Activated T-helper 2 cell treated with anti-CD3 and anti-CD28 coated beads, Interferon-gamma antibody, Interleukin-2, Interleukin-4, amounts not matched to agents 10 μg/mL and 5 μg/mL and 100 μg/mL, durations not matched to agents 14 hours and 24 hours and 36 hours (primary cell): ENCODE data around the gene ZNF428. TPM values are rescaled to one million over a fixed set of nuclear protein-coding genes. Genes with fewer than 3 reads are reported as not detected.

Experiments used
- DNase-seq: peaks from one replicate; pipeline ENCODE4 v3.0.0; 2021; ENCODE audit warnings: low spot score
- H3K27ac Mint-ChIP-seq: one replicate; pipeline ENCODE4 v1.8.0; 2021; ENCODE audit warnings: mixed read lengths
- H3K27me3 Mint-ChIP-seq: one replicate; pipeline ENCODE4 v1.8.0; 2021; ENCODE audit warnings: low read depth, mixed read lengths
- H3K36me3 Mint-ChIP-seq: one replicate; pipeline ENCODE4 v1.8.0; 2021; ENCODE audit warnings: low read depth, mixed read lengths
- H3K4me1 Mint-ChIP-seq: one replicate; pipeline ENCODE4 v1.8.0; 2021; ENCODE audit warnings: low read depth, mixed read lengths
- H3K4me3 Mint-ChIP-seq: one replicate; pipeline ENCODE4 v1.8.0; 2021; ENCODE audit warnings: low read depth, mild to moderate bottlenecking, moderate library complexity, mixed read lengths
- H3K9me3 Mint-ChIP-seq: one replicate; pipeline ENCODE4 v1.8.0; 2021; ENCODE audit warnings: mixed read lengths
- intact Hi-C: fragments of 100-400 bp; cut with micrococcal nuclease; formaldehyde crosslinking; loops from one replicate; pipeline ENCODE4 v1.15.1; 2023
- total RNA-seq: library from RNA; stranded (reverse); gene quantifications from 2 replicates; pipeline ENCODE4 v1.2.3, GENCODE V29; 2022

Gene ZNF428, protein sequence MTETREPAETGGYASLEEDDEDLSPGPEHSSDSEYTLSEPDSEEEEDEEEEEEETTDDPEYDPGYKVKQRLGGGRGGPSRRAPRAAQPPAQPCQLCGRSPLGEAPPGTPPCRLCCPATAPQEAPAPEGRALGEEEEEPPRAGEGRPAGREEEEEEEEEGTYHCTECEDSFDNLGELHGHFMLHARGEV
- 17.7 and 19.1 TPM in 2 replicates for total RNA-seq

DNA sequence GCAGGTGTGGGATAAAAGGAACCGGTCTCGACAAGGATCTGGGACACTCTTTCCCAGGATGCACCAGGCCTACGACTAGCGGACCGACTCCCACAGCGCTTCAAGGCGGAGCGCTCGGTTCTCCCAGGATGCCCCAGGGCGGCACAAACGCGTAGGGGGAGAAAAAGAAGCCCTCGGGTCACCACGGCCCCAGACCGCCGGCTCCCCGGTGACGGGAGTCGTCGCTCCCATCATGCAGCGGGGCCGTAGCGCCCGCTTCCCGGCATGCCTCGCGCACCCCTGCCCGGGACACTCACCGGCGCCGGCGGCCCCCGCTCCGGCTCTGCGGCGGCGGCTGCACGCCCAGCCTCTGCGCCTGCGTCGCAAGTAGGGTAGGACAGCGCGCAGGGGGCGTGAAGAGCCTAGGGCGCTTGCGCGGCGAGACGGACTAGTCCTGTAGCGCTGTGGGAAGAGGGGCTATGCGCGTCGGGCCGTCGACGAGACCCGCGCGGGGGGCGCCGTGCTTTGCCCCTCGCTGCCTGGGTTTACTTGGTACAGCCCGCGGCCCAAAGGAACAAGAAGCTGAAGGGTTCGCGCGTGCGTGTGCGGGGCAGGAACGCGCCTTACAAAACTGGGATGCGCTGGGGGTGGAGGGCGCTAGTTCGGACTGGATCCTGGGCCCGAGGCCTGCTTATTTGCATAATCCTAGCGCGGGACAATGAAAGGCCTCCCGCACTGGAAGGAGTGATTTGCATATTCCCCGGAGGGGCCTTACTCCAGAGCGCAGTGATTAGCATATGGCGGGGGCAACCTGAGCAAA, at the start of gene ZNF428:
Gene ZNF428, minus strand, starts transcription at position 368 of the 799 bp plus-strand sequence. CDS start 5,325 bp downstream, outside the sequence.
- Mint-ChIP-seq H3K9me3 (no peaks in the 10 kb centered on the region), H3K4me3 (peak within 1 kb of the TSS; percentile 90), H3K27ac (peak within 1 kb of the TSS; percentile 96), H3K4me1 (peaks cover 18% of the 10 kb centered on the region), H3K36me3 (no peaks in the 10 kb centered on the region), H3K27me3 (no peaks in the 10 kb centered on the region)
- DNase-seq: peak; percentile 86
- intact Hi-C loops: loop anchor here (1.0 to 5.0 kb wide), 3 partner anchors 23 to 883 kb away; partner anchors contain the start of genes IRGQ, PINLYP, XRCC1 and ZNF180

GRCh38 chr19:43668406-43669109, 49.1 kb upstream of the ZNF428 start:
- peaks cover 30% of the 10 kb centered on the region for H3K4me1 Mint-ChIP-seq
- H3K36me3 Mint-ChIP-seq: peaks cover 35% of the 10 kb centered on the region
- H3K27ac Mint-ChIP-seq: peak overlapping the region; percentile 74
- no peaks in the 10 kb centered on the region for H3K9me3 Mint-ChIP-seq
- peaks cover 9% of the 10 kb centered on the region for H3K27me3 Mint-ChIP-seq
- peak; percentile 94 for DNase-seq
- intact Hi-C loops: loop anchor here (1.0 to 2.0 kb wide), 6 partner anchors 32 to 142 kb away; partner anchors contain the start of genes ETHE1, IRGQ, SMG9 and ZNF576
- peak overlapping the region; percentile 89 for H3K4me3 Mint-ChIP-seq

- peaks cover 9% of the 10 kb centered on the region for H3K27me3 Mint-ChIP-seq
- no peak for DNase-seq
- H3K9me3 Mint-ChIP-seq: no peaks in the 10 kb centered on the region
- intact Hi-C loops: loop anchor here (1.0 to 2.0 kb wide), 6 partner anchors 33 to 141 kb away; partner anchors contain the start of genes ETHE1, IRGQ, SMG9 and ZNF576
- H3K4me1 Mint-ChIP-seq: peaks cover 30% of the 10 kb centered on the region
- H3K4me3 Mint-ChIP-seq: peak overlapping the region; percentile 89
- H3K27ac Mint-ChIP-seq: peak overlapping the region; percentile 74
- peaks cover 39% of the 10 kb centered on the region for H3K36me3 Mint-ChIP-seq
Measured at GRCh38 chr19:43667876-43668405, 48.5 kb upstream of the ZNF428 start.

DNA sequence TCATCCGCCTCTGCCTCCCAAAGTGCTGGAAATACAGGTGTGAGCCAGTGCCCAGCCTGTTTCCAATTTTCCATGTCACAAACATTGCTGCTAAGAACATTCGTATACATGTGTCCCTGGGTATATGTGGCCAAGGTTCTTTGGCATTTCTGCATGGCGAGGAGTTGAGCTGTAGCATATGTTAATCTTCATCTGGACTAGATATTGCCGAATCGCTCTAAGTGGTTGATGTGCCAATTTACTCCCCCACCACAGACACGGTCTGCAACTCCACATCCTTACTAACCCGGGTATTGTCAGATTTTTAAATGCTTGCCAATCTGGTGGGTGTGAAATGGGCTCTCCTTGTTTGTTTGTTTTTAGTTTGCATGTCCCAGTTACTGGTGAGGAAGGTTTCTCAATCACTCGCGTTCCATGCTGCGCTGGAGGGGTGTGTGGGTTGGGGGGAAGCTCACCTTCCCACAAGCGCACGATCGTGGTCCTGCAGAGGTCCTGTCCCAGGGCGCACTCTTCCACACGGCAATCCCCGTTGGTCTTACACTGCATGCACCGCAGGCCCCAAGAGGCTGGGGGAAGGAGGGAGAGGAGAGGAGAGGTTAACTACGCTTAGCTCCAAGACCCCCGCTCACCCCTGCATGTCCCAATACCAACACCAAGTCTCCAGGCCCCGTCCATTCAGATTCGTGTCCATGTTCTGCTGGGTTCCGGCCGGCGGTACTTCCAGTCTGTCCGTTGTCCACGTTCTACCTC, 47.9 kb upstream of the ZNF428 start:
- Mint-ChIP-seq H3K4me3 (peak overlapping the region; percentile 89), H3K36me3 (peaks cover 45% of the 10 kb centered on the region), H3K27me3 (peaks cover 8% of the 10 kb centered on the region), H3K4me1 (peaks cover 30% of the 10 kb centered on the region), H3K27ac (no peak overlapping the region), H3K9me3 (no peaks in the 10 kb centered on the region)
- intact Hi-C loops: no loop called here
- no peak for DNase-seq

DNA sequence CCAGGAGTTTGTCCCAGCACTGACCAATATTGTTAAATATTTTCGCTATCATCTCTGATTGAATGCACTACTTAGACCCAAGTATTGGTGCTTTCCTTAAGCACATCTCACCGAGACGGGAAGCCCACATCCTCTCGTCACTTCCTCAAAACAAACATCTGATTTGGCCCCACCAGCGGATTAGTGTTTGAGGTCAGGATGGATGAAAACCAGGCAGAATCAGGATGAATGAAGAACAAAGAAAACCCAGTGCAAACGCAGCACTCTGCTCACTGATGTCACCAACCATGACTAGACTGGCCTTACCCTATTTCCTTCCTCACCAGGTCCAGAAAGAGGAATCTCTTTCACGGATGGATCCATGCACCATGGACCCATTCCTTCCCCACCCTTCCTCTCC, 44.6 kb upstream of the ZNF428 start:
- Mint-ChIP-seq H3K9me3 (no peaks in the 10 kb centered on the region), H3K4me3 (peak overlapping the region; percentile 4), H3K4me1 (peaks cover 20% of the 10 kb centered on the region), H3K27me3 (no peaks in the 10 kb centered on the region), H3K27ac (peak overlapping the region; percentile 18), H3K36me3 (peaks cover 64% of the 10 kb centered on the region)
- intact Hi-C loops: no loop called here
- peak; percentile 21 for DNase-seq

DNA sequence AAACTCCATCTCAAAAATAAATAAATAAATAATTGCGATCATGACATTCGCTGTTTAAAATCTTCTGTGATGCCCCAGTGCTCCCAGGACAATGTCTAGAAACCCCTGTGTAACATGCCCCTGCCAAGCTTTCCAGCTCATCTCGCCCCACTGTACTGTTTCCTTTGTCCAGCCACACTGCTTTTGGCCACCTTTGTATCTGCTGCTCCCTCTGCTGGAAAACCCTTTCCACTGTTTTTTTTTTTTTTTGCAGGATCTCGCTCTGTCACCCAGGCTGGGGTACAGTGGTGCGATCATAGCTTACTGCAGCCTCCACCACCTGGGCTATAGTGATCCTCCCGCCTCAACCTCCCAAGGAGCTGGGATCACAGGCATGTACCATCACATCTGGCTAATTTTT, 43.1 kb upstream of the ZNF428 start:
- no peak for DNase-seq
- no peak overlapping the region for H3K4me3 Mint-ChIP-seq
- no peaks in the 10 kb centered on the region for H3K27me3 Mint-ChIP-seq
- peaks cover 65% of the 10 kb centered on the region for H3K36me3 Mint-ChIP-seq
- H3K4me1 Mint-ChIP-seq: peaks cover 15% of the 10 kb centered on the region
- intact Hi-C loops: no loop called here
- peaks cover 5% of the 10 kb centered on the region for H3K9me3 Mint-ChIP-seq
- no peak overlapping the region for H3K27ac Mint-ChIP-seq

DNA sequence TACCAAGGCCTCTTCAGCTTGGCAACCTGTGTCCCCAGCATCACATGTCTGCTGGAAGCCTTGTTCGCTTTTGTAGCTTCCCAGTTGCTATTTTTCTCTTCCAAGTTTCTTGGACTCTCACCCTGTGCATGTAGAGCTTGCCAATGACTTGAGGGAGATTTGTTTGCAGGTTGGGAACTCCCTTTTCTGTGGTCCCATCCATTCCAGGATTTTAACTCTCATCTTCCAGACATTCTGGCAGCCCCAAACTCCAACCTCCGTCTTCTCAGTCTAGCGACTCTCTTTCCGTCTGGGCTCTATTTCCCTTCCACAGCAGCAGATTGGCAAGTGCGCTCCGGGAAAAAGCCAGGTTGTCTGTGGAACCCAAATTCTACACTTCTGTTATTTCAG, 41.5 kb upstream of the ZNF428 start:
- Mint-ChIP-seq H3K36me3 (peaks cover 65% of the 10 kb centered on the region), H3K27me3 (no peaks in the 10 kb centered on the region), H3K9me3 (peaks cover 5% of the 10 kb centered on the region), H3K4me3 (no peak overlapping the region), H3K27ac (no peak overlapping the region), H3K4me1 (peaks cover 13% of the 10 kb centered on the region)
- no peak for DNase-seq
- intact Hi-C loops: no loop called here

- no peak for DNase-seq
- no peaks in the 10 kb centered on the region for H3K27me3 Mint-ChIP-seq
- no peak overlapping the region for H3K27ac Mint-ChIP-seq
- intact Hi-C loops: no loop called here
- H3K9me3 Mint-ChIP-seq: peaks cover 5% of the 10 kb centered on the region
- peaks cover 13% of the 10 kb centered on the region for H3K4me1 Mint-ChIP-seq
- H3K4me3 Mint-ChIP-seq: no peak overlapping the region
- H3K36me3 Mint-ChIP-seq: peaks cover 70% of the 10 kb centered on the region
Measured at GRCh38 chr19:43660301-43660970, 41.0 kb upstream of the ZNF428 start.

DNA sequence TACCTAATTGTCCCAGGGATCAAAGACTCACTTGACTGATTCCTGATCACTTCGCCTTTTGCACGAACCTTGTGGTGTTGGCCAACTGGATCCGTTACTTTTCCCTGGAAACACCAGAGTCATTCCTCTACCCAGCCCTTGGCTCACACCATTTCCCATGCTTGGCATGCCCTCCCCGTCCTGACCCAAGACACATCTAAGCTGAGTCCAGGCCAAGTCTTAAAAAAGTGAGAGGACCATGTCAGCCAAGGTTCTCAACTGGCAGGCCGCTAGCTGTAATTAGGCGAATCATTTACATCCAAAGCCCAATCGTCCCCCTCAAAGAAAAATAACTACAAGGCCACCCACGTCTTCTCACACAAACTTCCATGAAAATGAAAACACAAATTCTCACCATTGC, 39.1 kb upstream of the ZNF428 start:
- no peak overlapping the region for H3K27ac Mint-ChIP-seq
- intact Hi-C loops: no loop called here
- H3K9me3 Mint-ChIP-seq: peaks cover 5% of the 10 kb centered on the region
- H3K4me1 Mint-ChIP-seq: no peaks in the 10 kb centered on the region
- H3K27me3 Mint-ChIP-seq: no peaks in the 10 kb centered on the region
- DNase-seq: no peak
- peaks cover 69% of the 10 kb centered on the region for H3K36me3 Mint-ChIP-seq
- H3K4me3 Mint-ChIP-seq: no peak overlapping the region

DNA sequence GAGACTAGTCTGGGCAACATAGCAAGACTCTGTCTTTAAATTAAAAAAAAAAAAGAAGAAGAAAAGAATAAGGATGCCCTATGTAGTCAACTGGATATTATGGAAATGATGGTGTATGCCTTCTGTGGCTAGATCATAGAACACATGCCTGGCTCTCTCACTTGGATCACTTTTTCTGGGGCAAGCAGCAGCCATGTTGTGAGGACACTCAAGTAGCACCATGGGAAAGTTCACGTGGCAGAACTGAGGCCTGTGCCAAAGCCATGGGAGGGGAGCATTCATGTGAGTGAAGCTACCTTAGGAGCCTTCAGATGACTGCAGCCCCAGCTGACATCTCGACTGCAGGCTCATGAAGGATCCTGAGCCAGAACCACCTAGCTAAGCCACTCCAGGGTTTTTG, 38.6 kb upstream of the ZNF428 start:
- Mint-ChIP-seq H3K27me3 (no peaks in the 10 kb centered on the region), H3K4me3 (no peak overlapping the region), H3K9me3 (peaks cover 5% of the 10 kb centered on the region), H3K36me3 (peaks cover 70% of the 10 kb centered on the region), H3K4me1 (no peaks in the 10 kb centered on the region), H3K27ac (no peak overlapping the region)
- no peak for DNase-seq
- intact Hi-C loops: no loop called here

- no peak for DNase-seq
- no peaks in the 10 kb centered on the region for H3K27me3 Mint-ChIP-seq
- no peak overlapping the region for H3K4me3 Mint-ChIP-seq
- peaks cover 67% of the 10 kb centered on the region for H3K36me3 Mint-ChIP-seq
- H3K9me3 Mint-ChIP-seq: peaks cover 5% of the 10 kb centered on the region
- peaks cover 2% of the 10 kb centered on the region for H3K4me1 Mint-ChIP-seq
- intact Hi-C loops: no loop called here
- no peak overlapping the region for H3K27ac Mint-ChIP-seq
Measured at GRCh38 chr19:43656436-43656835, 37.0 kb upstream of the ZNF428 start.

GRCh38 chr19:43652546-43652874, 33.1 kb upstream of the ZNF428 start:
- peaks cover 2% of the 10 kb centered on the region for H3K4me1 Mint-ChIP-seq
- no peak overlapping the region for H3K27ac Mint-ChIP-seq
- DNase-seq: no peak
- H3K9me3 Mint-ChIP-seq: no peaks in the 10 kb centered on the region
- H3K36me3 Mint-ChIP-seq: peaks cover 56% of the 10 kb centered on the region
- intact Hi-C loops: loop anchor here (1.0 kb wide), 1 partner anchor 205 kb away; no protein-coding TSS in a partner anchor
- no peak overlapping the region for H3K4me3 Mint-ChIP-seq
- no peaks in the 10 kb centered on the region for H3K27me3 Mint-ChIP-seq
